GM18511 (cell line): ENCODE results near the gene FGFRL1.
"Not testable (repeated sequence)": the region's sequence is repeated elsewhere in the genome, so short reads cannot be mapped to it uniquely, and the experiment has no call there.

Source experiments
- ATAC-seq: cut with Tn5 transposase; IDR thresholded peaks from one replicate; pipeline ENCODE4 v1.9.1; 2021; ENCODE audit warnings: mild to moderate bottlenecking, moderate library complexity; ENCODE audit not compliant: unreplicated experiment

The FGFRL1 gene

GRCh38 chr4:991451-992296 lies 19.8 kb upstream of the FGFRL1 start:
- ATAC-seq: no peak

GRCh38 chr4:992297-993110 lies 18.9 kb upstream of the FGFRL1 start:
- no peak for ATAC-seq

GRCh38 chr4:993111-994029 lies 18.1 kb upstream of the FGFRL1 start, which contains the start of gene SLC26A1:
Gene SLC26A1 (minus strand): TSS chr4:993404. CDS start chr4:991703, 1,701 bp downstream.
- ATAC-seq: no peak

- no peak for ATAC-seq
Observed at GRCh38 chr4:995311-996026, 16.0 kb upstream of the FGFRL1 start.

- ATAC-seq: no peak
Observed at GRCh38 chr4:996030-996996, 15.1 kb upstream of the FGFRL1 start.

GRCh38 chr4:996997-997374 lies 14.4 kb upstream of the FGFRL1 start:
- ATAC-seq: no peak

GRCh38 chr4:997375-998071 lies 13.9 kb upstream of the FGFRL1 start:
- ATAC-seq: no peak

GRCh38 chr4:998096-998691 lies 13.2 kb upstream of the FGFRL1 start:
- no peak for ATAC-seq

- not testable (repeated sequence) for ATAC-seq
Observed at GRCh38 chr4:999240-999863, 12.1 kb upstream of the FGFRL1 start.

- no peak for ATAC-seq
Observed at GRCh38 chr4:999882-1000425, 11.5 kb upstream of the FGFRL1 start.

- ATAC-seq: no peak
Observed at GRCh38 chr4:1000686-1001260, 10.7 kb upstream of the FGFRL1 start.

GRCh38 chr4:1001561-1002130 lies 9.8 kb upstream of the FGFRL1 start:
- no peak for ATAC-seq

- ATAC-seq: no peak
Observed at GRCh38 chr4:1002131-1002630, 9.2 kb upstream of the FGFRL1 start.

GRCh38 chr4:1002631-1003251 lies 8.7 kb upstream of the FGFRL1 start:
- no peak for ATAC-seq

- ATAC-seq: no peak
Observed at GRCh38 chr4:1003271-1004070, 8.0 kb upstream of the FGFRL1 start.
